K562 (cell line): ENCODE measurements around the gene TRIM10.

ENCODE experiments used
- CTCF ChIP-seq, 3 experiments: IDR thresholded peaks in 2 of 3; conservative IDR thresholded peaks in 1 of 3; 2 replicates each; pipeline ENCODE4 v1.5.1; 2011 to 2012; ENCODE audit warnings: low read length in 3 of 3, mild to moderate bottlenecking in 3 of 3, control low read depth in 2 of 3, improper control_type of control experiment in 1 of 3, inconsistent platforms in 1 of 3, low read depth in 1 of 3, mixed read lengths in 1 of 3, moderate library complexity in 1 of 3; ENCODE audit not compliant: insufficient read depth in 2 of 3
- EZH2 ChIP-seq: IDR thresholded peaks from 2 replicates; pipeline ENCODE4 v1.6.1; 2012; ENCODE audit warnings: low read depth, mild to moderate bottlenecking, inconsistent platforms, low read length, borderline replicate concordance
- REST ChIP-seq, 2 experiments: fragments of 450-650 bp; formaldehyde crosslinking in 1 of 2; IDR thresholded peaks; 2 replicates each; pipeline versions ENCODE4 v1.4.0 to v1.6.1; 2014 to 2020; ENCODE audit warnings: mild to moderate bottlenecking in 2 of 2, borderline replicate concordance in 1 of 2, low read depth in 1 of 2
- SRF ChIP-seq, 2 experiments: fragments of 250-450, 450-650 bp in 1 of 2; sonication (Bioruptor Pico) in 1 of 2; sonication (generic) in 1 of 2; formaldehyde crosslinking; IDR thresholded peaks; 2 replicates each; pipeline versions ENCODE4 v1.5.0 to v1.5.1; 2020 to 2022; ENCODE audit warnings: mild to moderate bottlenecking in 1 of 2, missing genetic modification reagents in 1 of 2
- STAG1 ChIP-seq: sonication (generic); formaldehyde crosslinking; IDR thresholded peaks from 2 replicates; pipeline ENCODE4 v1.5.0; 2020; ENCODE audit warnings: missing genetic modification reagents, borderline replicate concordance
- ZBTB34 ChIP-seq: fragments of 250-450 bp; sonication (Bioruptor Pico); IDR thresholded peaks from 2 replicates; pipeline ENCODE4 v1.8.0; 2021; ENCODE audit warnings: mild to moderate bottlenecking, moderate library complexity
- ZNF140 ChIP-seq: fragments of 250-450 bp; sonication (Bioruptor Pico); IDR thresholded peaks from 2 replicates; pipeline ENCODE4 v1.8.0; 2021; ENCODE audit warnings: moderate library complexity, mild to moderate bottlenecking, inconsistent platforms

GRCh38 chr6:30151580-30151979 lies 9.4 kb downstream of the TRIM10 start:
- TF ChIP-seq STAG1 (CRISPR knock-in tag) (no peak), ZNF140 (CRISPR knock-in tag) (no peak), CTCF (IDR thresholded peaks at IDR 0.05 in 2 of 3, conservative IDR thresholded peaks at IDR 0.05 in 1 of 3; ENCODE audit: insufficient read depth in 2 of 3, low read depth in 1 of 3, low read length in 3 of 3) (no peak), REST (IDR thresholded peaks at IDR 0.05; ENCODE audit: borderline replicate concordance) (peak; percentile 24; the same call in 1 of the 2 replicates), REST (CRISPR knock-in tag; IDR thresholded peaks at IDR 0.05; ENCODE audit: low read depth) (no peak), ZBTB34 (CRISPR knock-in tag) (no peak), SRF (CRISPR knock-in tag; IDR thresholded peaks at IDR 0.05) (no peak), EZH2 (no peak)
